ENCODE measurements around the gene MUC22. TPM values are rescaled to one million over a fixed set of nuclear protein-coding genes. Genes with fewer than 3 reads are reported as not detected.
A peak's percentile ranks its signal among the peaks of the same experiment; 100 is the strongest.
"Not testable (repeated sequence)": the region's sequence is repeated elsewhere in the genome, so short reads cannot be mapped to it uniquely, and the experiment has no call there.

MUC22 gene
- total RNA-seq, 1 donor = not detected

DNA sequence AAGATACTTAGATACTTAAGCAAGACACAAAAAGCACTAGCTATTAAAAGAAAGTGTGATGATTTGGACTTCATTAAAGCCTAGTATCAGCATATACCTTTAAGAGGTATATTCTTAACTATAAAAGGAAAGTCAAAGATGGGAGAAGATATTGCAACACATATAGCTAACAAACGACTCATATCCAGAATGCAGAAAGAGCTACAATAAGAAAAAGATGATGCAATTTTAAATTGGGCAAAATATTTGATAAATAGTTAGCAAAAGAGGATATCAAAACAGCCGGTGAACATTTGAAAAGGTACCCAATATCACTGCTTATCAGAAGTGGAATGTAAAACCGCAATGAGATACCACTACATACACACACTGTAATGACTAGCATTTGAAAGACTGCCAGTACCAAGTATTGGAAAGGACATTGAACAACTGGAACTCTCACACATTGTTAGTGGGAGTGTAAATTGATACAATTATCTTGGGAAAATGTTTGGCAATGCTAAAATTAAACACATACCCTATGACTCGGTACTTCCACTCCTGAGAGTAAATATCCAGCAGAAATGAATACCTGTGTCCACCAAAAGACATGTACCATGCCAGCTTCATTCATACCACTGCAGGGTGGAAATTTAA lies 25.7 kb downstream of the MUC22 start:
- DNase-seq (ENCODE audit: low read depth in 2 of 3, low spot score in 2 of 3) = no peak

DNA sequence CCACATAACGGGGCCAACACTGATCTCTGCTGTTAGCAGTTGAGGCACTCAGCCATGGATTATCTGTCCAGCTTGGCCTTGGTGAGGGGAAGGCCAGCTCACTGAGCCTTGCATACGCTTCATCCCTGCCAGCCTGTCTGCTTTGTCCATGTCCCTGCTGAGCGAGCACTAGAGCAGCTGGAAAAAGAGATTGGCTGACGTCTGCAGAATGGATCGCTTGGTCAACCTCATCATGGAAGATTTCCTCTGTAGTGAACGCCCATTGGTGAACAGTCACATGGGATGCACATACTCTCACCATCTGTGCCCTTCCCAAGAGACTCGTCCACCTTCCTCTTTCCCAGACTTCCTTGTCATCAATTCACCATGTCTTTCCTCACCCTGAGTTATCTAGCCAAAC lies 26.9 kb downstream of the MUC22 start:
- DNase-seq (ENCODE audit: low read depth in 2 of 3, low spot score in 2 of 3) = no peak

DNA sequence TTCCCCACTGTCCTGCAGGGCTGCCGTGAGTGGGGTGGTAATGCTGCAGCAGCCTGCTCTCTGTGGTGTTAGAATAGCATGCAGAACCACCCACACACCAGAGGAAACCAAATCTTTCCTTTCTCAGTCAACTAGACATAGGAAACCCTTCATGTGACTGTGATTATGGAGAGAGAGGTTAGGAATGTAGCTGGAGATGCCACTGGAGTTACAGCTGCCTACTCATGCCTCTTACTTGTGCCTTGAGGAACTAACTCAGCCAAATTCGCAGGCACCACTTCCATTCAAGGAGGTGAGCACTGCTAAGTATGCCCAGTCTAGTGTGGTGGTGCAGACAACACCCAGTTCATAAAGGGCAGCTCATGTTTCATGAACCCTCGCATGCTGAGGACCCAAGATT lies 27.4 kb downstream of the MUC22 start:
- DNase-seq (ENCODE audit: low read depth in 2 of 3, low spot score in 2 of 3) = no peak

DNA sequence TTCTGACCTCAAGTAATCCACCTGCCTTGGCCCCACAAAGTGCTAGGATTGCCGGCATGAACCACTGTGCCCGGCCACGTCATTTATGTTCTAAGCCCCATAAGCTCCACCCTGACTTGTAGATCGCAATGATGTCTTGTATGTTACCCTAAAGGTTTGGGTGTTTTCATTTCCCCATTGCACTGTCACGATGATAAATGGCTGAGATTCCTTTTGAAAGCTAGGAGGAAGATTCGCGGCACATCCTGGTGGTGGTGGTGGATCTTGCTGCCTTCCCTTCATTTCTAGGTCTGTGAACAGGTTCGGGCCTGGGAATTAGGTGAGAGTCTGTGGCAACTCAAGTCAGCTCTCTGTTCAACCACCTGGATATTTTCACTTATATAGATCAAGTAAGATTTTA lies 28.3 kb downstream of the MUC22 start:
- no peak for DNase-seq (ENCODE audit: low read depth in 2 of 3, low spot score in 2 of 3)

DNA sequence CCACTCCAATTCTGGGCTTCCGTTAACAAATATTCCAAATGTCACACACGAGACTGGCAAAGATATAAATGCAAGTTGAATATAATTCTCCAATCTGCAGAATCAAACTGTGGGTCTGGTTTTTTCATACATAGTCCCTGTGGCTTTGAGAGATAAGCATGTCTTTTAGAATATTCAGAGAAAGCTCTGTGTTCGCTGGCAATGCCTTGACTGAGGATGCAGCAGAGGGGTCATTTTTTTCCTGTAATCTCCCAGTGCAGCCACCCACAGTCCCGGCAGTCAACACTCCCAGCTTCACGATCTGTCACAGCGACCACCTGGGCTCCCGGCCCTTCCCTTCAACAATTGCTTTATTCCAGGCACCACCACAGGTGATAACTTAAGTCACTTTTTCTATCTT lies 30.5 kb downstream of the MUC22 start:
- DNase-seq (ENCODE audit: low read depth in 2 of 3, low spot score in 2 of 3) = peak in 1 of 3 donors; percentile 15

DNA sequence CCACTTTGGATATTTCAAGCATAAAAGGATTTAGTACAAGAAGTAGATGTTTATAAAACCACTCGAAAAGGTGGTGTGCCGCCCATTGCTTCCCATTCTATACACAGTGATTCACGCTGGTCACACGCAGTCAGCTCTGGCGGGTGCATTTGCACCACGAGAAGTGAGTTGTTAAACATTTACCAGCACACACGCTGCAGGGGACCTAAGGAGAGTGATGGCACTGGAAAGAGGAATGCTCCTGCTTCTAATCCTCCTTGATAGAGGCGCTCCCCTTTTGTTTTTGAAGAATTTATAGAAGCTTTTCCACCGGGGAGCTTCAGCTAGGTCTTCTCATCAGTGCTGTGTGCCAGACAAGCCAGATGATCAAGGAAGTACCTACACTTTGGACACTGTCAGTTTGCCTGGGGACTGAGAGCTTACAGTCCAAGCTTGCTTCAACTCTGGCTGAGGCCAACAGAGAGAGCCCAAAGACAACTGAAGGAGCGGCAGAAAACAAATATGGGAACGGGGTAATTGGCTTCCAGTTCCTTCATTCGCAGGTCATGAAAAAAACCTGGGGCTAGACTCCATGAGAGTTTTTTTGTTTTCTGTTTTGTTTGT lies 31.2 kb downstream of the MUC22 start:
- no peak for DNase-seq (ENCODE audit: low read depth in 2 of 3, low spot score in 2 of 3)

DNA sequence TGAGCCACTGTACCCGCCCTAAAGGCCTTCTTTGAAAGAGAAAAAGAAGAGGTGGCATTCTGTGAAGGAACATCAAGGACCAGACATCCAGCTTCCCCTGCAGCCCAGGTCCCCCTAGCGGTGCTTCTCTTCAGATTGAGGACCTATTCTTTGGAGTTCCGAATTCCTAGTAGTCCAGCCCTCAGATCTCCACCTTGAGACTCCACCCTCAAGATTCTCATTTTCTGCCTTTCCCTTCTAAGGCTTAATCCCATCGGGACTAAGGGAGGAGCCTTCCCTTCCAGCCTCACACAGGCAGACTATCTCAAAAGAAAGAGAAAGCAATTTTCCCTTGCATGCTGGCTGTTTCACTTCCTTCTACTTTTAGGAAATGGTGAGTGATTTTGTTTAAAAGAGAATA lies 32.5 kb downstream of the MUC22 start:
- peak in 2 of 3 donors; percentile 28 to 47 for DNase-seq (ENCODE audit: low read depth in 2 of 3, low spot score in 2 of 3)

DNA sequence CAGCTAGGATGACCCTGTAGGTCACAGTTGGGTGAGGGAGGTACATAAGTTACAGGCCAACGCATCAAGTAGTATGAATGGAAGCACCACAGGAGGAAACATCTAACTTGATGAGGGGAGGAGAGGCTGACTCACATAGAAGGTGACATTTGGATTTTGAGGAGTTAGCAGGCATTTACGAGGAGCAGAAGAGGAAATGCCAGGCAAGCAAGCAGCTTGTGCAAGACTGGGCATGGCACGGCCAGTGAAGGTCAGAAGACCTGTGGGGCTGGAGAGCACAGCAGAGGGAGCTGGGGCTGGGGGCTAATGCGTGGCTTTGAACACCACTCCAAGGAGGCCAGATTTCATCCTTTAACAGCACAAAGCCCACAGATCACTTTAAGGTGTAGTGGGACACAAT lies 37.8 kb downstream of the MUC22 start:
- no peak for DNase-seq (ENCODE audit: low read depth in 2 of 3, low spot score in 2 of 3)

DNA sequence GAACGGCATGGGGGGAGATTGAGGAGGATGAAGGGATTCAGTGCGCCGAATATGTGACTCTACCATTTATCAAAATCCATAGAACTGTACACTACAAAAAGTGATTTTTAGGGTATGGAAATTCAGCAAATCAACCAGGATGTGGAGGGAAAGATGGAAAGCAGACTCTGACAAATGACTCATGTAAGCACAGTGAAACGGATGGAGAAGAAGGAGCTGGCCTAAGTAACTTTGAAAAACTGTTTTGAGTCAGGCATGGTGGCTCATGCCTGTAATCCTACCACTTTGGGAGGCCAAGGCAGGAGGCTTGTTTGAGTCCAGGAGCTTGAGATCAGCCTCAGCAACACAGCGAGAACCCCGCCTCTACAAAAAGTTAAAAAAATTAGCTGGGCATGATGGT lies 39.2 kb downstream of the MUC22 start:
- no peak for DNase-seq (ENCODE audit: low read depth in 2 of 3, low spot score in 2 of 3)

DNA sequence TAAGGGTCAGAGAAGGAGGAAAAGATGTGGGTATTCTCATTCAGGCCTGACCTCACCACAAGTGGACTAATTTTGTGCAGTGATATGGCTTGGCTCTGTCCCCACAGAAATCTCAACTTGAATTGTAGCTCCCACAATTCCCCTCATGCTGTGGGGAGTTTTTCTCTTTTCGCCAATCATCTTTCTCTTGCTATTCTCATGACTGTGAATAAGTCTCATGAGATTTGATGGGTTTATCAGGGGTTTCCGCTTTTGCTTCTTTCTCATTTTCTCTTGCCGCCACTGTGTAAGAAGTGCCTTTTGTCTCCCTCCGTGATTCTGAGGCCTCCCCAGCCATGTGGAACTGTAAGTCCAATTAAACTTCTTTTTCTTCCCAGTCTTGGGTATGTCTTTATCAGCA lies 42.9 kb downstream of the MUC22 start:
- not testable (repeated sequence) for DNase-seq (ENCODE audit: low read depth in 2 of 3, low spot score in 2 of 3)

DNA sequence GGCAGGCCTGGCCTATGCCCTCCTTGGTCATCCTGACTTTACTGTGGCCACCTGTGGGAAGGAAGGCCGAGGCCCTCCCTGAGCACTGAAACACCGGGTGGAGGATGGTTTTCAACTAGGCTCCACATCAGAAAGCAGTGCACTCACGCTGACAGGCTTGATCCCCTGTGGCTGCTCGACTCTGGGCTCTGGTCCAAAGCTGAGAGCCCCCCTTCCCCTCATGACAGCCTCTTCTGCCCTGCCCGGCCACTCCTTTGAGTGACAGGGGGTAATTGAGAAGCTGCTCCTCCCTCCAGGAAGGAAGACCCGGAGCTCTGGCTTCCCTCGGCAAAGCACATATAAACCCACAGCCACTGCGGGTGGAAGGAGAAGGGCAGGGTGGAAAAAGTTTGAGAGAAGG lies 43.6 kb downstream of the MUC22 start:
- peak in 2 of 3 donors; percentile 27 to 65 for DNase-seq (ENCODE audit: low read depth in 2 of 3, low spot score in 2 of 3)

DNA sequence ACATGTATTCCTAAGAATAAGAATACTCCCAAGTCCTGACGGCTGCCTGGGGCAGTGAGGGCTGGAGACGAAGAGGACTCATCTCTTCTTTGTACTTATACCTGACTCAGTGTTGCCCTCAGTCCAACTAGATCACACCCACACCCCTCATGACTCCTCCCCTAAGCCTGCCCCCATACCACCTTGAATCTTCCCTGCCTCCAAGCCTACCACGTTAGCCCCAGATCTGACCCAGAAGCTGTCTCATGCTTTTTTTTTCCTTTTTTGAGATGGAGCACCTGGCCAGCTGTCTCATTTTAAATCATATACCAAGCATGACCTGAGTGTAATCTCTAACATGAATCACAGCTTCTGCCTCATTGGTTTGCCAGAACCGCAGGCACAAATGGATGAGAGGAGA lies 45.2 kb downstream of the MUC22 start:
- no peak for DNase-seq (ENCODE audit: low read depth in 2 of 3, low spot score in 2 of 3)

DNA sequence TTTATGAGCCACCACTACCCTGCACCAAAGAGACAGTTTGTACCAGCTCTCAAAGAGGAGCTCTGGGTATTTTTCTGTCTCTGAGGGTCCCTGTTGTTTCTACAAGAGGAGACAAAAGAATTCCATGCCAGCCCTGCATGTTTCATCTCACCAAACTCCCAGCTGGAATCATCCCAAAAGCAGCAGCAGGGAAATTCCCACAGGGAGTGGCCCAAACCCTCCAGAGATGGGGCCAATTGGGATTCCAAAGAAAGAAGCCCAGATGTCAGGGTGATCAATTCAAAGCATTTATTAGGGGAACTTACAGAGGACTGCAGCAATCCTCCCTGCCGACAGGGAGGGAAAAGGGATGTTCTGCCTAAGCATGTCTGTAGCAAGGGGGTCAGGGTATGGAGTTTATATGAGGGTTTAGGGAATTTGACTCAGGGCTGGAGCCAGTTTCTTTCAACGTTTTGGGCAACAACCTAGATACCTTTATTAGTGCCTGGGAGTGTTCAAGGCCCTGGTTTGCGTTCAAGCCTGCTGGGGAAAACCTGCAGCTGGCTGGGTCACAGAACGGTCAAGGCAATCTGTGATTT lies 47.2 kb downstream of the MUC22 start:
- no peak for DNase-seq (ENCODE audit: low read depth in 2 of 3, low spot score in 2 of 3)

DNA sequence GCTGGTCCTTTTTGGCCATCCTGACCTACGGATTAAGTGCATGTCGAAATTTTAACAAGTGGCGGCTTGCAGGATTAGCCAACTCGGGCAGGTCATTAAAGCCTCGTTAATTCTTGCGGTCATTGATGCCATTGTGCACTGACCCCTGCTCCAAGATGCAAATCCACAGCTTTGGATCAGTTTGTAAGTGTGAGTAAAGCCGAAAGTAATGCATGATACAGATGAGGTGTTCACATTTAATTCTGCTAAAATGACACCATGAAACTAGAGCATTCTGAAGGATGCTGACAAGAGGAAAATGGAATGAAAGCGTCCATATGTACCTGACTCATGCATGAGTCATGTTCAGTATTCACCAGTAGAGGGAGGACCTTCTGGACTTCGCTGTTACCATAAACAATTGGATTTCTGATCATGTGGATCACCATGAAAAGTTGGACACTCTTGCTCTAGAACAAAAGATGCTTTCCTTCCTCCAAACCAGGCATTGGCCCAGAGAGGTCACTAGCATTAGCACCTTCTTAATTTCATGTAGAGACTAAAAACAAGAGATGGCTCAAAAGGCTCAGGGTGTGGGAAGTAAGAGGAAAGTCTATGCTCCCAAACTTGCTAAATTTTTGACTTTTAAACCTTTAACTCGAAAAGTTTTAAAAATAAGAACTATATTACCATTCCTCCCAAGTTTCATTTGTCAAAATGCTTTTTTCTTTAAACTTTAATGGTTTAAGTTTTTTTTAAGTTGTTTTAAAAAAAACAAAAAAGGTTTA lies 48.0 kb downstream of the MUC22 start:
- peak in 2 of 3 donors; percentile 29 to 43 for DNase-seq (ENCODE audit: low read depth in 2 of 3, low spot score in 2 of 3)

DNA sequence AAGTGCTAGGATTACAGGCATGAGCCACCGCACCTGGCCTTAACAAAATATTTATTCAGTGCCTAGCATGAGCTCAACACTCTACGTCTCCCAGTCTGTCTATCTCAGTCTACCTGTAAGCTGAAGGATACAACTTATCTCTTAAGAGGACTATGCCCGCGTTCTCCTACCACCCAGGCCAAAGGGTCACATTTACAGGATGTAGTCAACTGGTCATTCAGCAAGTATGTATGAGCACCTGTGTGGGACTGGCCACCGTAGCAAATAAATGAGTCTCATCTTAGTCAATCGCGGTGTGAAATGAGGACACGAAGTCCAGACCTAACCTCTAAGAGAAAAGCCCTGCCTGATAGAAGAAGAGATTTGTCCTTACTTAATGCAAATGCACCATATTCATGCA lies 49.9 kb downstream of the MUC22 start:
- DNase-seq (ENCODE audit: low read depth in 2 of 3, low spot score in 2 of 3) = no peak

DNA sequence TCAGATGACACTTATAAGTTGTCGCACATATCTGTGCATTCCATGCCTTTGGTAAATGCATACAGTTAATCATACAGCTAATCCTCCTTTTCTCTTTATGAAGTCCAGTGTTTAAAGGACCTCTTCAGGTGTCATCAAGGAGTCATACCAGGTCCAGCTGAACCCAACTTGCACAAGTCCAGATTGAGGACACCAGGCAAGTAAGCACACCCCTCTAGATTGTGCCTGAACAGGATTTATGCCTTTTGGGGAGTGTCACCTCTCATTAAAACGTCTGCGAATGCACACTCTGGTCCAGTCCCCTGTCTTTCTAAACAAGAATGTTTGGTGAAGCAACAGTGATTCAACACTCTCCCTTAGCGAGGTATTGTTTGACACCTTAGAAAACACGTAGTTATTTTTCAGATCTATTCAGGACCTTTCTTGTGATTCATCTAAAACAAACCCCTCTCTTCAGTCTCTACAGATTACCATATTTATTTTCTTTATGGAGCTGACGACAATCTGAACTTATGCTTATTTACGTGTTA lies 53.7 kb downstream of the MUC22 start:
- DNase-seq (ENCODE audit: low read depth in 2 of 3, low spot score in 2 of 3) = no peak

DNA sequence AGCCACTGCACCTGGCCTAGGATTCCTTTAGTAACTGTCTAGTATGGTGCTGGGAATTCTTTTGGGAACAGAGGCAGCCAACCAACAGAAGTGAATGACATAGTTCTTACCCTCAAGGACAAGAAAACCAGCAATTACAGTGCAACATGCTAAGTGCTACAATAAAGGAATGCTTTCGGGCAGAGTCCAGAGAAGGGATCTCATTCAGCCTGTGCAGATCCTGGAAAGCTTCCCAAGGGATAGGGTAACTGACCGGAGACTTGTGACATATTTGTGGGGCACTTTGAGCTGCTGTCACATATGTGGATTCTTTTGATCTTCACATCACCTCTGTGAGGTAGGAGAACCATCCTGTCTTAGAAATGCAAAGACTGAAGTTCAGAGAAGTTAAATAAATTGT lies 55.3 kb downstream of the MUC22 start:
- no peak for DNase-seq (ENCODE audit: low read depth in 2 of 3, low spot score in 2 of 3)

DNA sequence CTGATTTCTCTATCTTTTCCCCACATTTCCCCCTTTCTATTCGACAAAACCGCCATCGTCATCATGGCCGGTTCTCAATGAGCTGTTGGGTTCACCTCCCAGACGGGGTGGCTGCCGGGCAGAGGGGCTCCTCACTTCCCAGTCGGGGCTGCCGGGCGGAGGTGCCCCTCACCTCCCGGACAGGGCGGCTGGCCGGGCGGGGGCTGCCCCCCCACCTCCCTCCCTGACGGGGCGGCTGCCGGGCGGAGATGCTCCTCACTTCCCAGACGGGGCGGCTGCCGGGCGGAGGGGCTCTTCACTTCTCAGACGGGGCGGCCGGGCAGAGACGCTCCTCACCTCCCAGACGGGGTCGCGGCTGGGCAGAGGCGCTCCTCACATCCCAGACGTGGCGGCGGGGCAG lies 56.8 kb downstream of the MUC22 start:
- not testable (repeated sequence) for DNase-seq (ENCODE audit: low read depth in 2 of 3, low spot score in 2 of 3)

DNA sequence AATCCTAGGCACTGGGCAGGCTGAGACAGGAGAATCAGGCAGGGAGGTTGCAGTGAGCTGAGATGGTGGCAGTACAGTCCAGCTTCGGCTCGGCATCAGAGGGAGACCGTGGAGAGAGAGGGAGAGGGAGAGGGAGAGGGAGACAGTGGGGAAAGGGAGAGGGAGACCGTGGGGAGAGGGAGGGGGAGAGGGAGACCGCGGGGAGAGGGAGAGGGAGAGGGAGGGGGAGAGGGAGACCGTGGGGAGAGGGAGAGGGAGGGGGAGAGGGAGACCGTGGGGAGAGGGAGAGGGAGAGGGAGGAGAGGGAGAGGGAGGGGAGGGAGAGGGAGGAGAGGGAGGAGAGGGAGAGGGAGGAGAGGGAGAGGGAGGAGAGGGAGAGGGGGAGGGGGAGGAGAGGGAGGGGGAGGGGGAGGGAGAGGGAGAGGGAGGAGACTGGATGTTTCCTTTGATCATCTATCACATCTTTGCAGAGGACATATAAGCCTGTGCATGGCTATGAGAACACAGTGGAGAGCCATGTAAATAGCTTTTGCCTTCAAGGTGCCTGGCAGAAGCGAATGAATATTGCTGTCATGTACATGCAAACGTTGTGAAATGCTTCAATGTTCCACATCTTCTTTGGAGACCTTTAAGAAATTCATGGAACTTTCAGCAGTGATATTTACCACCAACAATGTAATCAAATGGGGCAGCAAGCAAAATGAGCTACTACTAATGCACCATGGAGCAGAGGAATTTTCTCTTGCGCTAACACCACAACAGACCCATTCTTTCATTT lies 57.8 kb downstream of the MUC22 start:
- DNase-seq (ENCODE audit: low read depth in 2 of 3, low spot score in 2 of 3) = not testable (repeated sequence)

DNA sequence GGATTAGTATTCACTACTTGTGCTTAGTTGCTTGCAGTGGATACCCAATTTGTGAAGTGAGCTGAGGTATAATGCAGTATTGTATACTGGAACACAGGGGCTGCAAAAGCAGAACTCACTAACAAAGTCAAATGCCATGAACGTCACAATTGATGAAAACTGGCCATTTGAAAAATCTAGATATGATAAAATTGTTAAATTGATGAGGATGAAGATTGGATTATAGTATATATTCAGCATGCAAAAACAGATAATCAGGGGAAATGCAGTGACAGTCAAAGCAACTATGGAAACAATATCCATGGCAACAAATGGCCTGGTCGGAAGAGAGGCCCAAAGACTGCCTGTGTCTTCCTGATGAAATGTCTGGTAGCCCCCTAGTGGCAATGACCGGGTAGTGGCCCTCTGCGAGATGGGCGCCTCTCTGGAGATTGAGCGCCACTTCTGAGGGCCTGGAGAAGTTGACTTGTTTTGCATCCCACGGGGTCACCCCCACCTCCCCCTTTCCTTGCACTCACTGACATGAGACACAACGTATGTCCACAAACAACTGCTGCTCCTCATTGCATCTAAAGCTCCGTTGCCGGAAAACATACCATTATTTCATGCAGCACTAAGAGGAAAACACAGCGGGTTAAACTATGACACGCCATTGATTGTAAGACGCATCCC lies 58.5 kb downstream of the MUC22 start:
- DNase-seq (ENCODE audit: low read depth in 2 of 3, low spot score in 2 of 3) = peak in 2 of 3 donors; percentile 71 to 79
